Omental fat pad (tissue), 4 donors: ENCODE data around the gene PLEKHG4. TPM values are rescaled to one million over a fixed set of nuclear protein-coding genes. Genes with fewer than 3 reads are reported as not detected.
A peak's percentile ranks its signal among the peaks of the same experiment; 100 is the strongest.

ENCODE experiments used
- ATAC-seq: fragments of 150-250 bp; one replicate; pipeline ENCODE4 v1.9.1; 2016; ENCODE audit warnings: mild to moderate bottlenecking, moderate library complexity; ENCODE audit not compliant: low FRiP score
- DNase-seq: peaks from one replicate; pipeline ENCODE4 v3.0.0-alpha.2; 2019; ENCODE audit warnings: low spot score
- total RNA-seq, 4 donors: library from RNA; depleted of rRNA; stranded (reverse); fragments of >200 nt; gene quantifications; one replicate each; pipeline ENCODE4 v1.1.0, GENCODE V29; 2016
- TF ChIP-seq, protein P1 (sequence below), 3 donors: fragments of 450-650 bp; IDR thresholded peaks; one replicate each; pipeline ENCODE4 v1.5.1; 2016 to 2017; ENCODE audit warnings: antibody characterized with exemption in 3 of 3, mild to moderate bottlenecking in 3 of 3, moderate library complexity in 2 of 3

Gene PLEKHG4
- total RNA-seq, 4 donors from 2014 or later, result 5.8 to 19.9 (median 12.4) TPM

GRCh38 chr16:67277999-67278772, 1.1 kb upstream of the PLEKHG4 start:
- ATAC-seq (peak; percentile 37), DNase-seq (no peak)
- TF ChIP-seq, protein P1, sequence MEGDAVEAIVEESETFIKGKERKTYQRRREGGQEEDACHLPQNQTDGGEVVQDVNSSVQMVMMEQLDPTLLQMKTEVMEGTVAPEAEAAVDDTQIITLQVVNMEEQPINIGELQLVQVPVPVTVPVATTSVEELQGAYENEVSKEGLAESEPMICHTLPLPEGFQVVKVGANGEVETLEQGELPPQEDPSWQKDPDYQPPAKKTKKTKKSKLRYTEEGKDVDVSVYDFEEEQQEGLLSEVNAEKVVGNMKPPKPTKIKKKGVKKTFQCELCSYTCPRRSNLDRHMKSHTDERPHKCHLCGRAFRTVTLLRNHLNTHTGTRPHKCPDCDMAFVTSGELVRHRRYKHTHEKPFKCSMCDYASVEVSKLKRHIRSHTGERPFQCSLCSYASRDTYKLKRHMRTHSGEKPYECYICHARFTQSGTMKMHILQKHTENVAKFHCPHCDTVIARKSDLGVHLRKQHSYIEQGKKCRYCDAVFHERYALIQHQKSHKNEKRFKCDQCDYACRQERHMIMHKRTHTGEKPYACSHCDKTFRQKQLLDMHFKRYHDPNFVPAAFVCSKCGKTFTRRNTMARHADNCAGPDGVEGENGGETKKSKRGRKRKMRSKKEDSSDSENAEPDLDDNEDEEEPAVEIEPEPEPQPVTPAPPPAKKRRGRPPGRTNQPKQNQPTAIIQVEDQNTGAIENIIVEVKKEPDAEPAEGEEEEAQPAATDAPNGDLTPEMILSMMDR (IDR thresholded peaks at IDR 0.05), result no peak

DNA sequence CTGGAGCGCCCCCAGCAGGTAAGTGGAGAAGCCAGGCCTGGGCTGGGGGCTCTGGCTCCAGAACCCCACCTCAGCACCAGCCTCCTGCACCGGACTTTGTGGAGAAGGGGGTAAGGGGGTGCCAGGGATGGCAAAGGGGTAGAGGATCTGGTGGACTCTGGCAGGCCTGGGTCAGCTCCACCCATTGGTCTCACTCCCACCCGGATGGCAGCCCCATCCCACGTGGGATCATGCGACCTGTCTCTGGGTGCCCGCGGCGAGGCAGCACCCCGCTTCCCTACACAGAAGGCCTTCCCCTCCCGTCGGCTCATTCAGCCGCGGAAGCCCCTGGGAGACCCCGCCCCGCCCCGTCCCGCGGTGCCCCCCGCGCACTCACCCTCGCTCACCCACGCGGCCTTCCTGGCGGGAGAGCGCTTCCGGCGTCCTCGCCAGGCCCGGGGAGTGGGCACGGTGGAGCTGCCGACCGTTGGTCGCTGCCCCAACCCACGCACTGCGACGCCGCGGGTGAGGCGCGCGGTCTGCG, 498 bp upstream of the PLEKHG4 start:
- TF ChIP-seq, protein P1 (IDR thresholded peaks at IDR 0.05), result no peak
- peak; percentile 35 for ATAC-seq
- no peak for DNase-seq

GRCh38 chr16:67280090-67281015, 1.0 kb downstream of the PLEKHG4 start:
- TF ChIP-seq, protein P1 (IDR thresholded peaks at IDR 0.05), result no peak
- no peak for DNase-seq
- ATAC-seq, result no peak

- DNase-seq (no peak), ATAC-seq (no peak)
- TF ChIP-seq, protein P1 (IDR thresholded peaks at IDR 0.05), result no peak
These were observed 2.5 kb downstream of the PLEKHG4 start for GRCh38 chr16:67281536-67282446.

DNA sequence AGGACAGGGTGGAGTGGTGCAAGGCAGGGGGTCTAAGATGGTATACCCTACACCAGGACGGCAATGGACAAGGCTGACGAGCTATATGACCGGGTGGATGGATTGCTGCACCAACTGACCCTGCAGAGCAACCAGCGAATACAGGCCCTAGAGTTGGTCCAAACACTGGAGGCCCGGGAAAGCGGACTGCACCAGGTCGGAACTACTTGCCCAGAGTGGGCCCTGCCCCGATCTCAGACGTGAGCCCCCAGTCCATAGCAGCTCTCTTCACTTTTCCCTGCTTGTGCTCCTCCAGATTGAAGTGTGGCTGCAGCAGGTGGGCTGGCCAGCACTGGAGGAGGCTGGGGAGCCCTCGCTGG, 3.1 kb downstream of the PLEKHG4 start:
- DNase-seq (no peak), ATAC-seq (no peak)
- TF ChIP-seq, protein P1 (IDR thresholded peaks at IDR 0.05), result no peak

- TF ChIP-seq, protein P1 (IDR thresholded peaks at IDR 0.05), result no peak
- DNase-seq (no peak), ATAC-seq (no peak)
These were observed 3.9 kb downstream of the PLEKHG4 start for GRCh38 chr16:67283039-67283825.
